Tibial nerve (tissue), 4 donors: ENCODE results near the gene SMO. TPM values are rescaled to one million over a fixed set of nuclear protein-coding genes. Genes with fewer than 3 reads are reported as not detected.

Experiments used
- DNase-seq, 2 donors: peaks; one replicate each; pipeline ENCODE4 v3.0.0-alpha.2; 2019; ENCODE audit warnings: low spot score in 2 of 2
- H3K27ac ChIP-seq, 4 donors: fragments of 200-600 bp; sonication (generic) in 3 of 4; one replicate each; pipeline ENCODE4 v1.5.1; 2017 to 2019; ENCODE audit warnings: mild to moderate bottlenecking in 1 of 4
- H3K27me3 ChIP-seq, 2 donors: fragments of 200-600 bp; sonication (generic) in 1 of 2; one replicate each; pipeline versions ENCODE4 v1.5.1 to v1.6.0; 2017 to 2019
- H3K36me3 ChIP-seq, 3 donors: fragments of 200-600 bp; sonication (generic); one replicate each; pipeline ENCODE4 v1.5.1; 2018 to 2019
- H3K4me1 ChIP-seq, 4 donors: fragments of 200-600 bp; sonication (generic) in 3 of 4; one replicate each; pipeline ENCODE4 v1.5.1; 2017 to 2019
- H3K4me3 ChIP-seq, 4 donors: fragments of 200-600 bp; sonication (generic) in 3 of 4; one replicate each; pipeline ENCODE4 v1.5.1; 2017 to 2019; ENCODE audit warnings: mild to moderate bottlenecking in 1 of 4, moderate library complexity in 1 of 4
- H3K9me3 ChIP-seq, 4 donors: fragments of 200-600 bp; sonication (generic) in 3 of 4; one replicate each; pipeline ENCODE4 v1.5.1; 2017 to 2019
- EP300 ChIP-seq, 2 donors: sonication (generic); formaldehyde crosslinking; IDR thresholded peaks; one replicate each; pipeline ENCODE4 v1.6.1; 2017; ENCODE audit warnings: antibody characterized with exemption in 2 of 2, mild to moderate bottlenecking in 1 of 2
- POLR2A ChIP-seq, 2 donors: fragments of 450-650 bp; IDR thresholded peaks; one replicate each; pipeline ENCODE4 v1.6.1; 2017; ENCODE audit warnings: antibody characterized with exemption in 2 of 2, mild to moderate bottlenecking in 2 of 2, moderate library complexity in 2 of 2
- WGBS, 2 donors: methylation state at CpG; one replicate each; pipeline ENCODE4 v1.1.5; 2018; 5-methylcytosine and 5-hydroxymethylcytosine counted together
- total RNA-seq, 4 donors: library from RNA; depleted of rRNA; stranded (reverse); fragments of >200 nt; gene quantifications; one replicate each; pipeline ENCODE4 v1.1.0, GENCODE V29; 2016
- TF ChIP-seq, protein P1 (sequence below), 5 experiments: fragments of 200-600 bp in 3 of 5; fragments of 450-650 bp in 2 of 5; sonication (generic) in 3 of 5; IDR thresholded peaks; one replicate each; pipeline ENCODE4 v1.5.1; 2016 to 2019; ENCODE audit warnings: antibody characterized with exemption in 5 of 5, mild to moderate bottlenecking in 3 of 5, moderate library complexity in 2 of 5

The SMO gene
- total RNA-seq, 4 donors from 2014 or later: 26.4 to 65.7 (median 51.5) TPM

DNA sequence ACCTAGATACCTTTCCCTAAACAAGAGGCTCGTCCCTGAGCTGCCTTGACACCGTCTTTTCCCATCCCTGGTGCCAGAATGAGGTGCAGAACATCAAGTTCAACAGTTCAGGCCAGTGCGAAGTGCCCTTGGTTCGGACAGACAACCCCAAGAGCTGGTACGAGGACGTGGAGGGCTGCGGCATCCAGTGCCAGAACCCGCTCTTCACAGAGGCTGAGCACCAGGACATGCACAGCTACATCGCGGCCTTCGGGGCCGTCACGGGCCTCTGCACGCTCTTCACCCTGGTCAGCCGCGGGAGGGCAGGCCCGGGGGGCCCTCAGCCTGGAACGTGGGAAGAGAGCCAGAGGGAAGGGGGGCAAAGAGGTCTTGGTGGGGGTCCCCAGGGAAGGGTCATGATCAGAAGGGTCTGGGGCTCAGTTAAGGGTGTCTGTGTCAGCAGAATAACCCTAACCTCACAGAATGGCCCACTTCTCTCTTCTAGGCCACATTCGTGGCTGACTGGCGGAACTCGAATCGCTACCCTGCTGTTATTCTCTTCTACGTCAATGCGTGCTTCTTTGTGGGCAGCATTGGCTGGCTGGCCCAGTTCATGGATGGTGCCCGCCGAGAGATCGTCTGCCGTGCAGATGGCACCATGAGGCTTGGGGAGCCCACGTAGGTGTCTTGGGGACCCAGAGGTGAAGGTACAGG lies 16.8 kb downstream of the SMO start:
- no peak overlapping the region for H3K4me3 ChIP-seq
- no peak overlapping the region for H3K27ac ChIP-seq
- no peaks in the 10 kb centered on the region for H3K27me3 ChIP-seq
- H3K4me1 ChIP-seq: peaks cover 0 to 22% (median 8%) of the 10 kb centered on the region in 4 donors
- TF ChIP-seq POLR2A (IDR thresholded peaks at IDR 0.05) (no peak), EP300 (IDR thresholded peaks at IDR 0.05) (no peak)
- H3K9me3 ChIP-seq: no peaks in the 10 kb centered on the region
- peaks cover 0 to 23% (median 0%) of the 10 kb centered on the region in 3 donors for H3K36me3 ChIP-seq
- 85 to 87% methylated on average over 29 of the region's 29 CpGs for WGBS, 2 donors
- DNase-seq: no peak

DNA sequence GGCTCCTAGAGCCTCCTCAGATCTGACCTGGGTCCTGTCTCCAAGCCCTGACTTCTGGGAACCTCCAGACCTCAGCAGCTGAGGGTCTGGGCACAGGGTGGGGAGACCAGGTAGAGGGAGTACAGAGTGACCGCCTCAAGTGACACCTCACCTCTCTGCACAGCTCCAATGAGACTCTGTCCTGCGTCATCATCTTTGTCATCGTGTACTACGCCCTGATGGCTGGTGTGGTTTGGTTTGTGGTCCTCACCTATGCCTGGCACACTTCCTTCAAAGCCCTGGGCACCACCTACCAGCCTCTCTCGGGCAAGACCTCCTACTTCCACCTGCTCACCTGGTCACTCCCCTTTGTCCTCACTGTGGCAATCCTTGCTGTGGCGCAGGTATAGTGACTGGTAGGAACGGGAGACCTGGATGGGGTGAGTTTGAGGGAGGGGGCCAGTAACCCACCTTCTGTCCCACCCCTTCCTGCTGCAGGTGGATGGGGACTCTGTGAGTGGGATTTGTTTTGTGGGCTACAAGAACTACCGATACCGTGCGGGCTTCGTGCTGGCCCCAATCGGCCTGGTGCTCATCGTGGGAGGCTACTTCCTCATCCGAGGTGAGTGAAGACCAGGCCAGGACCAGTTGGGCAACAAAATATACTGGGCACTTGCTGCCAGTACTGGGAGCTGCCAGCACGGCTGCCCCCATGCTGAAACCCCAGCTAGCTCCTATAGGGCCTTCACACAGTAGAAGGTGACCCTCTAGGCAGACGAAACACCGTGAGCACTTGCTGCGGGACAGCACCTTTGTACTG lies 17.8 kb downstream of the SMO start:
- TF ChIP-seq EP300 (IDR thresholded peaks at IDR 0.05) (no peak), POLR2A (IDR thresholded peaks at IDR 0.05) (no peak)
- TF ChIP-seq, protein P1, sequence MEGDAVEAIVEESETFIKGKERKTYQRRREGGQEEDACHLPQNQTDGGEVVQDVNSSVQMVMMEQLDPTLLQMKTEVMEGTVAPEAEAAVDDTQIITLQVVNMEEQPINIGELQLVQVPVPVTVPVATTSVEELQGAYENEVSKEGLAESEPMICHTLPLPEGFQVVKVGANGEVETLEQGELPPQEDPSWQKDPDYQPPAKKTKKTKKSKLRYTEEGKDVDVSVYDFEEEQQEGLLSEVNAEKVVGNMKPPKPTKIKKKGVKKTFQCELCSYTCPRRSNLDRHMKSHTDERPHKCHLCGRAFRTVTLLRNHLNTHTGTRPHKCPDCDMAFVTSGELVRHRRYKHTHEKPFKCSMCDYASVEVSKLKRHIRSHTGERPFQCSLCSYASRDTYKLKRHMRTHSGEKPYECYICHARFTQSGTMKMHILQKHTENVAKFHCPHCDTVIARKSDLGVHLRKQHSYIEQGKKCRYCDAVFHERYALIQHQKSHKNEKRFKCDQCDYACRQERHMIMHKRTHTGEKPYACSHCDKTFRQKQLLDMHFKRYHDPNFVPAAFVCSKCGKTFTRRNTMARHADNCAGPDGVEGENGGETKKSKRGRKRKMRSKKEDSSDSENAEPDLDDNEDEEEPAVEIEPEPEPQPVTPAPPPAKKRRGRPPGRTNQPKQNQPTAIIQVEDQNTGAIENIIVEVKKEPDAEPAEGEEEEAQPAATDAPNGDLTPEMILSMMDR (IDR thresholded peaks at IDR 0.05): no peak

GRCh38 chr7:129208667-129209066 lies 20.2 kb downstream of the SMO start:
- no peak for DNase-seq
- Histone ChIP-seq H3K4me3 (no peak overlapping the region), H3K36me3 (peaks cover 0 to 48% (median 0%) of the 10 kb centered on the region in 3 donors), H3K27me3 (no peaks in the 10 kb centered on the region), H3K4me1 (peaks cover 0 to 29% (median 8%) of the 10 kb centered on the region in 4 donors), H3K9me3 (no peaks in the 10 kb centered on the region), H3K27ac (peak overlapping the region in 1 of 4 donors; percentile 40)
- 36 to 42% methylated on average over 8 to 9 of the region's 9 CpGs for WGBS, 2 donors
- TF ChIP-seq, protein P1 (IDR thresholded peaks at IDR 0.05): no peak
- TF ChIP-seq POLR2A (IDR thresholded peaks at IDR 0.05) (no peak), EP300 (IDR thresholded peaks at IDR 0.05) (no peak)

More for the DNA sequence above, 17.8 kb downstream of the SMO start:
- peaks cover 0 to 28% (median 0%) of the 10 kb centered on the region in 3 donors for H3K36me3 ChIP-seq
- no peak overlapping the region for H3K4me3 ChIP-seq
- H3K27ac ChIP-seq: no peak overlapping the region
- no peaks in the 10 kb centered on the region for H3K27me3 ChIP-seq
- H3K4me1 ChIP-seq: peaks cover 0 to 28% (median 8%) of the 10 kb centered on the region in 4 donors
- DNase-seq: no peak
- no peaks in the 10 kb centered on the region for H3K9me3 ChIP-seq
- WGBS, 2 donors: 93% methylated on average over 18 of the region's 18 CpGs

- no peak for DNase-seq
- Histone ChIP-seq H3K36me3 (peaks cover 0 to 48% (median 0%) of the 10 kb centered on the region in 3 donors), H3K4me1 (peaks cover 0 to 33% (median 8%) of the 10 kb centered on the region in 4 donors), H3K9me3 (no peaks in the 10 kb centered on the region), H3K27me3 (no peaks in the 10 kb centered on the region), H3K4me3 (no peak overlapping the region), H3K27ac (peak overlapping the region in 1 of 4 donors; percentile 40)
- TF ChIP-seq POLR2A (IDR thresholded peaks at IDR 0.05): no peak
- TF ChIP-seq EP300 (IDR thresholded peaks at IDR 0.05): no peak
- TF ChIP-seq, protein P1 (IDR thresholded peaks at IDR 0.05): no peak
- WGBS, 2 donors: 47 to 48% methylated on average over 14 to 15 of the region's 15 CpGs
Observed at GRCh38 chr7:129209067-129209926, 20.9 kb downstream of the SMO start.
